ENCODE measurements around the gene ROR2.
A peak's percentile ranks its signal among the peaks of the same experiment; 100 is the strongest.

The ROR2 gene

DNA sequence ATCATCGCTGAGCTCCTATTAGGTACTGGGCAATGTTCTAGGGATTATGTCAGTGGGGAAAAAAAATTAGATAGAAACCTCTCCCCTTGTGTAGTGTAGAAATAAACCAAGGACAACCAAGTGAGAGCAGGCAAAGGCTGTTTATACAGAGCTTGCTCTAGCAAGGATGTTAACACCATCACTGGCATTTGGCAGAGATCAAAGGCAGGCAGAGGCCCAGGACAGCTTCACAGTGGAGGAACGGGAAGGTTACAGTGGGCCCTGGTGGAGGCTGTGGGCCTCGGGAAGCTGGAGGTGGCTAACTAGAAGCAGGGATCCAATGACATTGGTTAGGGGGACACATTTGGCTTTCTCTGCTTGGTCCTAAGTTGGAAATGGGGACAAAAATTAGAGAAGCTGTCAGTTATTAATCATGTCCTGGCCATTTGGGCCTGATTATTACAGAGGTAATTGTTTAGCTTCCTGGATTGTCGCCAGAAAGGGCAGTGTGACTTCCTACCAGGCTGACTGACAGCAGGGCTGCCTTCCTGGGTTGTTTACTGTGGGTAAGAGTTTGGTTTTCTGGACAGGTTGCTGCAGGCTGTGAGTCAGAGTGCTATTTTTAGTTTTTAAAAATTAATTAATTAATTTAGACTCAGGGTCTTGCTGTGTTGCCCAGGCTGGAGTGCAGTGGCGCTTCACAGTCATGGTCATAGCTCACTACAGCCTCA lies 259.3 kb downstream of the ROR2 start:
- DNase-seq (ENCODE audit: insufficient read length, low spot score) = no peak
- no peak for TF ChIP-seq TAF1 (IDR thresholded peaks at IDR 0.05; ENCODE audit: low read depth, low read length)
- no peak for TF ChIP-seq POU2F2 (IDR thresholded peaks at IDR 0.05; ENCODE audit: low read depth, low read length)
- no peak for TF ChIP-seq POLR2A (IDR thresholded peaks at IDR 0.05; ENCODE audit: low read depth, low read length)
- no peak for TF ChIP-seq SPI1 (IDR thresholded peaks at IDR 0.05; ENCODE audit: low read depth, low read length)
- TF ChIP-seq PAX5 (IDR thresholded peaks at IDR 0.05; ENCODE audit: insufficient read depth, low read length, severe bottlenecking) = no peak
- no peak for TF ChIP-seq POLR2AphosphoS5 (IDR thresholded peaks at IDR 0.05; ENCODE audit: low read depth, low read length)
- no peak for FAIRE-seq

DNA sequence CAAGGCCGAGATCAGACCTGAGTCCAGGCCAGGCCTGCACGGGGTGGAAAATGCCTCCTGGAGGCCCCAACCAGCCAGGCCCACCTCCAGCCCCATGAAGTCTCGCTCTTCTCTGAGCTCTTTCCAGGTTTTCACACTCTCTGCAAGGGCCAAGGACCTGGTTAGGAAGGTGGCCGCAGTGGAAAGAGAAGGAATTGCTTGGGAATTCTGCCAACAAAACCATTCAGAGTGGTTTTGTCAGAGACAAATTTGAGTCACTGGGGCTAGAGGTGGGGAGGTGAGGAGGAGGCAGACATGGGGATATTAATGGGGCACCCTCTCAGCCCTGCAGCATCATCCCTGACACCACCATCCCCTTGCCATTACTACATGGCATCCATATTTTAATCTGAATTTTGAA lies 261.0 kb downstream of the ROR2 start:
- FAIRE-seq (no peak), DNase-seq (ENCODE audit: insufficient read length, low spot score) (no peak)
- TF ChIP-seq PAX5 (IDR thresholded peaks at IDR 0.05; ENCODE audit: insufficient read depth, low read length, severe bottlenecking) (no peak), TAF1 (IDR thresholded peaks at IDR 0.05; ENCODE audit: low read depth, low read length) (no peak), POU2F2 (IDR thresholded peaks at IDR 0.05; ENCODE audit: low read depth, low read length) (no peak), POLR2AphosphoS5 (IDR thresholded peaks at IDR 0.05; ENCODE audit: low read depth, low read length) (no peak), SPI1 (IDR thresholded peaks at IDR 0.05; ENCODE audit: low read depth, low read length) (no peak)

DNA sequence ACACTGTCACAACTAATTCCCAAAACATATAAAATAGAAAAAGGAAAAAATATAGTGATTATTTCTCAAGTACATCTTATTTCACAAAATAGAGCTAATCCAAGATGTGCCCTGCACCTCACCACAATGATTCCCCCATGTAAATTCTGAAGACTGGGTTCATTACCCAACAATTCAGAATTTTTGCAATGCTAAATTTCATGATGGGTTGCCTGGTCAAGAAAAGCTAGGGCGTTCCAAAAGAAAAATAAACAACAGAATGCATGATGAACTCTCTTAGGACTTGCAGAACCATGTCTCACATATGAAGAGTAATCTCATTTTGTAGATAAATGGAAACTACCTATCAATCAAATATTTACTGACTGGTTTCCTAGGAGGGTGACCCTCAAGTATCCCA lies 266.8 kb downstream of the ROR2 start:
- DNase-seq (ENCODE audit: insufficient read length, low spot score) = no peak
- no peak for FAIRE-seq
- no peak for TF ChIP-seq POLR2AphosphoS5 (IDR thresholded peaks at IDR 0.05; ENCODE audit: low read depth, low read length)
- no peak for TF ChIP-seq SPI1 (IDR thresholded peaks at IDR 0.05; ENCODE audit: low read depth, low read length)
- no peak for TF ChIP-seq TAF1 (IDR thresholded peaks at IDR 0.05; ENCODE audit: low read depth, low read length)
- no peak for TF ChIP-seq POU2F2 (IDR thresholded peaks at IDR 0.05; ENCODE audit: low read depth, low read length)
- TF ChIP-seq POLR2A (IDR thresholded peaks at IDR 0.05; ENCODE audit: low read depth, low read length) = no peak
- TF ChIP-seq PAX5 (IDR thresholded peaks at IDR 0.05; ENCODE audit: insufficient read depth, low read length, severe bottlenecking) = no peak

DNA sequence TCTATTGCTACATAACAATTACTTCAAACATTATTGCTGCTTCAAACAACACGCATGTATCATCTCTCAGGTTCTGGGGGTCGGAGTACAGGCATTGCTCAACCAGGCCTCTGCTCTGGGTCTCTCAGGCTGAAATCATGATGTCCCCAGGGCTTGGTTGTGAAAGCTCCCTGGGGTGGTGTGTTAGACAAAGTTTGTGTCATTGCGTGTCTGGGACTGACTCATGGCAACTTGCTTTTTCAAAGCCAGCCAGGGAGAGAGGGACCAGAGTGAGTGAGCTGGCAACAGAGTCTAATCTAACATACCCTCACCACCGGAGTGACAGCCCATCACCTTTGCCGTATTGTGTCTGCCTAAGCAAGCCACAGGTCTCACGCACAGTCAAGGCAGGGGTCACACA lies 267.2 kb downstream of the ROR2 start:
- no peak for TF ChIP-seq POLR2A (IDR thresholded peaks at IDR 0.05; ENCODE audit: low read depth, low read length)
- TF ChIP-seq TAF1 (IDR thresholded peaks at IDR 0.05; ENCODE audit: low read depth, low read length) = no peak
- TF ChIP-seq SPI1 (IDR thresholded peaks at IDR 0.05; ENCODE audit: low read depth, low read length) = no peak
- no peak for TF ChIP-seq POU2F2 (IDR thresholded peaks at IDR 0.05; ENCODE audit: low read depth, low read length)
- TF ChIP-seq POLR2AphosphoS5 (IDR thresholded peaks at IDR 0.05; ENCODE audit: low read depth, low read length) = no peak
- TF ChIP-seq PAX5 (IDR thresholded peaks at IDR 0.05; ENCODE audit: insufficient read depth, low read length, severe bottlenecking) = no peak
- no peak for FAIRE-seq
- DNase-seq (ENCODE audit: insufficient read length, low spot score) = no peak

DNA sequence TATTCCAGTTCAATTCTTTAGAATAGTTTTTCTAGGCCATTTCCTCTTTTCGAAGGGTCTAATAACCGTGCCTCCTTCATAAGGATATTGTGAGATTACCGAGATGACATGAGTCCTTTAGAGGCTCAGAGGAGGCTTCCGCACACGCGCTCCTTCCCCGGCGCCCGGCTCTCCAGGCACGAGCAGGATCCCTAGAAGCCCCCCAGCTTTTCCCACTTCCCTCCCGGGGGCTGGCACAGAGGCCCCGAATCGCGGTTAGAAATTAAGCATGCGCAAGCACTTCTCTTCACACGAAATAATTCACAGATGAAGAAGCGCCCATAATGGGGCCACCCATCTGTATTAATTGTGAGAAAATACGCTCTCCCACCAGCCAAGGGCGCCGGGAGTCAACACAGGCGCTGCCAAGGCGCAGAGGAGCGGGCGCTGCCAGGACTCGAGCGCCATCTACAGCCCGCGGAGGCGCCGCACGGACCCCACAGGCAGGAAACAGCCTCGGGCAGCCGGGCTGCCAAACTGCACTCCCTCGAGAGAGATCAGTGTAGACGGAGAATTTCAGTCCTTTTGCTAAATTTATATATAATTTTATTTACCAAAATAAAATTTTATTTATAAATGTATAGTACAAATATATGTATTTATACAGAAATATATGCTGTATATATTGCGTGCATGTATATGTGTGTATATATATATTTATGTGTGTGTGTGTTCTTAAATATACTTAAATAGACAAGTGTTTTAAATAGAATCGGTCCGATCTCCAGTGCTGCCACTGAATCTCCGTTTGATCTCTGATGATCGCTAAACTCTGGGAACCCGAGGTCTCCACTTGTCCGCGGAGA lies 268.3 kb downstream of the ROR2 start:
- FAIRE-seq (peak; percentile 55), DNase-seq (ENCODE audit: insufficient read length, low spot score) (peak; percentile 76)
- TF ChIP-seq SPI1 (IDR thresholded peaks at IDR 0.05; ENCODE audit: low read depth, low read length) = peak; percentile 14; the same call in 1 of the 2 replicates
- TF ChIP-seq TAF1 (IDR thresholded peaks at IDR 0.05; ENCODE audit: low read depth, low read length) = no peak

DNA sequence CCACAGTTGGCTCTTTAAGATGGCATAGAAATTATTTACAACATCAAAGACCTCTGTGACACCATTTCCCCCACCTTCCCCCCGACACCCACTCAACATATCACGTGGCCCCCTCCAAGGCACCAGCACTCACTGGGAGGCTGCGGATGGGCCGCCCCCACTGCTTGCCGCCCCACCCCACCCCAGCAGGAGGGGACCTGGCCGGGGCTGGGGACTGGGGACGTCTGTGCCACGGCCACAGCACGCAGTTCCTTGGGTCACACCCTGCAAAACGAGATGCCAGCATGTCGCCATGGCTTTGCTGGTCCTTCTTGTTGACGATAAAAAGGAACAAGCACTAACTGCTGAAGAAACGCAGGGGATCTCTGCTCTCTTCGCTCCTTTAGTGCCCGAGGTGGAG lies 269.0 kb downstream of the ROR2 start:
- TF ChIP-seq PAX5 (IDR thresholded peaks at IDR 0.05; ENCODE audit: insufficient read depth, low read length, severe bottlenecking) (no peak), POU2F2 (IDR thresholded peaks at IDR 0.05; ENCODE audit: low read depth, low read length) (no peak)
- no peak for FAIRE-seq
- DNase-seq (ENCODE audit: insufficient read length, low spot score) = no peak

DNA sequence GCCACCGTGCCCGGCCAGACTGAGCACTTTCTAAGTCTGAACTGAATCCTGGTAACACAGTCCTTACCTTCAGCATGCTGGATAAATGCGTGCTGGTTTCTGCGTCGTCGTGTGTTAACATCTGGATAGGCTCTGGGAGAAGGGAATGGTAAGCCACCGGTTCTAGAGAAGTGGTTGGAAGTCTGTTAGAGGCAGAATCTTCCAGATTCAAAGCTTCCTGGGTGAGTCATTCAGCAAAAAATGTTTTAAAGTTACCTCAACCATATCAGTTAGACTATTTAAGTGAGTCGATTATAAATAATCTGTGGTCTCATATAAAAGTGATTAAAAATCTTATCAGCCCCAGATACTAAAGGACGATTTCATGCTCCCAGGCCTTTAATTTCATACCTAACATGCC lies 269.9 kb downstream of the ROR2 start:
- no peak for TF ChIP-seq PAX5 (IDR thresholded peaks at IDR 0.05; ENCODE audit: insufficient read depth, low read length, severe bottlenecking)
- no peak for TF ChIP-seq POLR2AphosphoS5 (IDR thresholded peaks at IDR 0.05; ENCODE audit: low read depth, low read length)
- TF ChIP-seq POU2F2 (IDR thresholded peaks at IDR 0.05; ENCODE audit: low read depth, low read length) = no peak
- no peak for TF ChIP-seq POLR2A (IDR thresholded peaks at IDR 0.05; ENCODE audit: low read depth, low read length)
- TF ChIP-seq SPI1 (IDR thresholded peaks at IDR 0.05; ENCODE audit: low read depth, low read length) = no peak
- no peak for TF ChIP-seq TAF1 (IDR thresholded peaks at IDR 0.05; ENCODE audit: low read depth, low read length)
- FAIRE-seq = no peak
- DNase-seq (ENCODE audit: insufficient read length, low spot score) = no peak

DNA sequence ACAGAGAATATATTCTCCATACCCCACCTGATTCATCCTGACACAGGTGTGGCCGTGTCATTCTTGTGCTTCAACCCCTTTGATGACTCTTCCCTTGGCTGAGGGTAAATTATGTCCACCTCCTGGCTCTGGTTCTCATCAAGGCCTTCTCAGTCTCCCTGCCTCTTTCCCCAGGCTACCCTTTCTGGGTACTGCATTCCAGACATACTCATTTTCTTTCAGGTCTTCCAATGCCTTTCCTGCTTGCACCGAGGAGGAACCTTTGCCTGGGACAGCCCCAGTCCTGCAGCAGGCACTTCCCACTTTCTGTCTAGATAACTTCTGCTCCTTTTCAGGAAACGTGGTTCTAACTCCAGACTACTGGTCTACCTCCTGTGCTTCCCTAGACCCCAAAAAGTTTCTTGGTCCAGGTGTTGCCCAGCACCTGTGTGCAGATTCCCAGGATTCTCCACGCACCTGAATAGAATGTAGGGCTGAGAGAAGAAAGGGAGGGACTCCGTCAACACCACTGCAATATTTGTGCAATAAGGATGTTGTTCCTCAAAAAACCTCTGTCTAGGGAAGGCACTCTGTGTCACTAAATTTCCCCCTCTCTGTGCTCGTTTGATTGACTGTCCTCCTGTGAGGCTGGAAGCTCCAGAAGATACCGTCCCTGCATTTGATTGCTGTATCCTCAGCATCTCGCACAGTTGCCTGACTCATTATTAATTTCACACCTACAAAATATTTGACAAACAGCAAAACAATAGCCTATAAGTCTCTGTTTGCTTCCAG lies 271.0 kb downstream of the ROR2 start:
- TF ChIP-seq PAX5 (IDR thresholded peaks at IDR 0.05; ENCODE audit: insufficient read depth, low read length, severe bottlenecking) (no peak), SPI1 (IDR thresholded peaks at IDR 0.05; ENCODE audit: low read depth, low read length) (no peak)
- FAIRE-seq = no peak

DNA sequence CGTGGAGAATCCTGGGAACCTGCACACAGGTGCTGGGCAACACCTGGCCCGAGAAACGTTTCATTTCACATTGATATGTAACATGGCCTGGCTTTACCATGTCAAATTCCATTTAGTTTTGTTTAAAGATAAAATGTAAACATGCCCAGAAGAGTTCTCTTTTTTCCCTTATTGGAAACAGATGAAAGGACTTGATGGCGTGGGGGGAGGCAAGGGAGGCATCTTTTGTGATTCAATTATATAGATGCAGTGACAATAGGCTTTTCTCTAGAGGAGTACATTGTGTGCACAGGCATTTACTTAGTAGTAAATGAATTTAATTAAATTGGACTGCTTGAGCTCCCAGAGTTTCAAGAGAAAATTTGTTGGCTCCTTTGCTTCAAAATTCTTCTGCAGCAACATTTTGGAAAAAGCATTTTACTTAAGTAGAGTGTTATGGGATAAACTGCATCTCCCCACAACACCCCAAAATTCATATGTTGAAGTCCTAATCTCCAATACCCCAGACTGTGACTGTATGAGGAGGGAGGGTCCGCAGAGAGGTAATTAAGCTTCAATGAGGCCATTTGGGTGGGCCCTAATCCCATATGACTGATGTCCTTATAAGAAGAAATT lies 272.1 kb downstream of the ROR2 start:
- TF ChIP-seq POU2F2 (IDR thresholded peaks at IDR 0.05; ENCODE audit: low read depth, low read length) (no peak), PAX5 (IDR thresholded peaks at IDR 0.05; ENCODE audit: insufficient read depth, low read length, severe bottlenecking) (no peak), POLR2AphosphoS5 (IDR thresholded peaks at IDR 0.05; ENCODE audit: low read depth, low read length) (no peak), SPI1 (IDR thresholded peaks at IDR 0.05; ENCODE audit: low read depth, low read length) (no peak), POLR2A (IDR thresholded peaks at IDR 0.05; ENCODE audit: low read depth, low read length) (no peak), TAF1 (IDR thresholded peaks at IDR 0.05; ENCODE audit: low read depth, low read length) (no peak)
- DNase-seq (ENCODE audit: insufficient read length, low spot score) (no peak), FAIRE-seq (no peak)

More for the DNA sequence above, 271.0 kb downstream of the ROR2 start:
- DNase-seq (ENCODE audit: insufficient read length, low spot score) = no peak
